ENCODE data around the gene CHIC2. TPM values are rescaled to one million over a fixed set of nuclear protein-coding genes. Genes with fewer than 3 reads are reported as not detected.

The CHIC2 gene
- total RNA-seq, 1 experiment from 2014 or later: 52.3 TPM

GRCh38 chr4:54099287-54099747, 34.9 kb upstream of the CHIC2 start:
- H3K9me2 ChIP-seq (replicated peaks; ENCODE audit: low read length): no peaks in the 10 kb centered on the region
- peak overlapping the region; percentile 76 for H2AFZ ChIP-seq (ENCODE audit: low read length)
- POLR2A ChIA-PET (ENCODE audit: unreplicated experiment): no interaction called here
- no peaks in the 10 kb centered on the region for H3K79me2 ChIP-seq (ENCODE audit: low read length)
- TF ChIP-seq, protein P1, sequence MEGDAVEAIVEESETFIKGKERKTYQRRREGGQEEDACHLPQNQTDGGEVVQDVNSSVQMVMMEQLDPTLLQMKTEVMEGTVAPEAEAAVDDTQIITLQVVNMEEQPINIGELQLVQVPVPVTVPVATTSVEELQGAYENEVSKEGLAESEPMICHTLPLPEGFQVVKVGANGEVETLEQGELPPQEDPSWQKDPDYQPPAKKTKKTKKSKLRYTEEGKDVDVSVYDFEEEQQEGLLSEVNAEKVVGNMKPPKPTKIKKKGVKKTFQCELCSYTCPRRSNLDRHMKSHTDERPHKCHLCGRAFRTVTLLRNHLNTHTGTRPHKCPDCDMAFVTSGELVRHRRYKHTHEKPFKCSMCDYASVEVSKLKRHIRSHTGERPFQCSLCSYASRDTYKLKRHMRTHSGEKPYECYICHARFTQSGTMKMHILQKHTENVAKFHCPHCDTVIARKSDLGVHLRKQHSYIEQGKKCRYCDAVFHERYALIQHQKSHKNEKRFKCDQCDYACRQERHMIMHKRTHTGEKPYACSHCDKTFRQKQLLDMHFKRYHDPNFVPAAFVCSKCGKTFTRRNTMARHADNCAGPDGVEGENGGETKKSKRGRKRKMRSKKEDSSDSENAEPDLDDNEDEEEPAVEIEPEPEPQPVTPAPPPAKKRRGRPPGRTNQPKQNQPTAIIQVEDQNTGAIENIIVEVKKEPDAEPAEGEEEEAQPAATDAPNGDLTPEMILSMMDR (conservative IDR thresholded peaks at IDR 0.05; ENCODE audit: low read depth, low read length): no peak
- DNase-seq (no peak), ATAC-seq (no peak)
- H3K27ac ChIP-seq (ENCODE audit: low read length): no peak overlapping the region
- peak overlapping the region; percentile 71; the same call in 1 of the 2 replicates for H3K4me3 ChIP-seq (ENCODE audit: low read length)
- H3F3A ChIP-seq (ENCODE audit: low read length, unreplicated experiment): no peaks in the 10 kb centered on the region
- peak overlapping the region; percentile 90 for H3K4me2 ChIP-seq (ENCODE audit: low read length)
- no peaks in the 10 kb centered on the region for H3K36me3 ChIP-seq (ENCODE audit: low read depth, low read length)
- CTCF ChIA-PET: no interaction called here
- H3K4me1 ChIP-seq (ENCODE audit: insufficient read depth, low read length): peaks cover 12% of the 10 kb centered on the region; the same call in 1 of the 2 replicates
- intact Hi-C loops (cut with micrococcal nuclease): no loop called here
- H3K27me3 ChIP-seq (ENCODE audit: low read length): peaks cover 52% of the 10 kb centered on the region
- no peak overlapping the region for H3K9ac ChIP-seq (ENCODE audit: low read length)
- no peaks in the 10 kb centered on the region for H4K20me1 ChIP-seq (ENCODE audit: low read length)
- no TSS peak for BruUV-seq (replicated peaks)
- H3K9me3 ChIP-seq (ENCODE audit: low read length): no peaks in the 10 kb centered on the region

DNA sequence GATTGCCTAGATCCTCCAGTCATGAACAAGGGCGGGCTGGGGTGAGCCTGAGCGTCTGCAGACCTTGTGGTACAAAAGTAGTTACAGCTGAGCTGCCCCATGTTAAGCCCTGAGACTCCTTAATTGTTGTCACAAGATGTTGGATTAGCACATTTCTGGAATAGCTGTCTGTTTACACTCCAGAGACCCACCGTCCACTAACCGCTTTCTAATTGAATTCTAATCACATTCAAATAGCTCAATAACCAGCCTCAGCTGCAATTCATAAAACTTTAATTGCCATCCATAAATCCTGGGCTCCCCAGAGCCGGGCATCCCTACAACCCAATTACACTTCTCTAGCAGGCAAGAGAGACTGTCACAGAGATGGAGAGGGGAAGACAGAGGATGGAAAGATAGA, 34.0 kb upstream of the CHIC2 start:
- H3K4me3 ChIP-seq (ENCODE audit: low read length): no peak overlapping the region
- no peak overlapping the region for H3K27ac ChIP-seq (ENCODE audit: low read length)
- H3K9ac ChIP-seq (ENCODE audit: low read length): no peak overlapping the region
- POLR2A ChIA-PET (ENCODE audit: unreplicated experiment): no interaction called here
- DNase-seq (no peak), ATAC-seq (no peak)
- H3F3A ChIP-seq (ENCODE audit: low read length, unreplicated experiment): no peaks in the 10 kb centered on the region
- H3K9me3 ChIP-seq (ENCODE audit: low read length): no peaks in the 10 kb centered on the region
- no peak overlapping the region for H2AFZ ChIP-seq (ENCODE audit: low read length)
- H4K20me1 ChIP-seq (ENCODE audit: low read length): no peaks in the 10 kb centered on the region
- CTCF ChIA-PET: no interaction called here
- intact Hi-C loops (cut with micrococcal nuclease): no loop called here
- H3K79me2 ChIP-seq (ENCODE audit: low read length): no peaks in the 10 kb centered on the region
- no peaks in the 10 kb centered on the region for H3K36me3 ChIP-seq (ENCODE audit: low read depth, low read length)
- no TSS peak for BruUV-seq (replicated peaks)
- H3K4me1 ChIP-seq (ENCODE audit: insufficient read depth, low read length): peaks cover 12% of the 10 kb centered on the region; the same call in 1 of the 2 replicates
- H3K9me2 ChIP-seq (replicated peaks; ENCODE audit: low read length): no peaks in the 10 kb centered on the region
- TF ChIP-seq, protein P1 (conservative IDR thresholded peaks at IDR 0.05; ENCODE audit: low read depth, low read length): no peak
- TF ChIP-seq EZH2phosphoT487 (IDR thresholded peaks at IDR 0.05; ENCODE audit: borderline replicate concordance, low read length) (no peak), EZH2 (IDR thresholded peaks at IDR 0.05; ENCODE audit: low read length, unreplicated experiment) (no peak)
- no peak overlapping the region for H3K4me2 ChIP-seq (ENCODE audit: low read length)
- peaks cover 52% of the 10 kb centered on the region for H3K27me3 ChIP-seq (ENCODE audit: low read length)

DNA sequence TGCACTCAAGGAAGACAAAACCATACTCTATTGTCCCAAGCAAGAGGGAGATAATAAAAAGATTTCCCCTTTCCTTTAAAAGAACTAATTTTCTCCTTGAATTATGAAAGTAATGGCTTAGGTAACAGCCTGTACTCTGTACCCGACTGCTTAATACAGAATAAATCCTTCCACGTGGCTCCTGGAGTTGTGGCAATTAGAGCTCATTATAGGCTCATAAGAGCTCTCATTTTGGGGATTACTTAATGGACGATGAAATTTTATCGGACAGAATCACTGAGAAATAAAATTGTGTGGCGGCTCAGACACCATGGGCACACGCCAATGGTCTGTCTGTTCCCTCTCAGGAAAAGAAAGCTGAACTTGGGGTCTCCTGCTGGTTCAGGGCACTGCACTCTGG, 32.7 kb upstream of the CHIC2 start:
- DNase-seq: no peak
- ChIA-PET POLR2A (ENCODE audit: unreplicated experiment) (interaction anchor here (0.5 kb wide), 1 partner anchor 59 kb away, joined by 10 read pairs; no protein-coding TSS in a partner anchor), CTCF (no interaction called here)
- intact Hi-C loops (cut with micrococcal nuclease): no loop called here
- H3F3A ChIP-seq (ENCODE audit: low read length, unreplicated experiment): no peaks in the 10 kb centered on the region
- H4K20me1 ChIP-seq (ENCODE audit: low read length): no peaks in the 10 kb centered on the region
- no peaks in the 10 kb centered on the region for H3K36me3 ChIP-seq (ENCODE audit: low read depth, low read length)
- no TSS peak for BruUV-seq (replicated peaks)
- peaks cover 18% of the 10 kb centered on the region; the same call in 1 of the 2 replicates for H3K4me1 ChIP-seq (ENCODE audit: insufficient read depth, low read length)
- peaks cover 52% of the 10 kb centered on the region for H3K27me3 ChIP-seq (ENCODE audit: low read length)
- no peaks in the 10 kb centered on the region for H3K79me2 ChIP-seq (ENCODE audit: low read length)
- no peaks in the 10 kb centered on the region for H3K9me3 ChIP-seq (ENCODE audit: low read length)
- no peak overlapping the region for H3K9ac ChIP-seq (ENCODE audit: low read length)
- no peaks in the 10 kb centered on the region for H3K9me2 ChIP-seq (replicated peaks; ENCODE audit: low read length)
- ATAC-seq: no peak
- H2AFZ ChIP-seq (ENCODE audit: low read length): no peak overlapping the region
- H3K27ac ChIP-seq (ENCODE audit: low read length): no peak overlapping the region
- no peak overlapping the region for H3K4me2 ChIP-seq (ENCODE audit: low read length)
- no peak overlapping the region for H3K4me3 ChIP-seq (ENCODE audit: low read length)
- TF ChIP-seq EZH2 (IDR thresholded peaks at IDR 0.05; ENCODE audit: low read length, unreplicated experiment): no peak
- no peak for TF ChIP-seq EZH2phosphoT487 (IDR thresholded peaks at IDR 0.05; ENCODE audit: borderline replicate concordance, low read length)
- TF ChIP-seq, protein P1 (conservative IDR thresholded peaks at IDR 0.05; ENCODE audit: low read depth, low read length): no peak

Measured in PC-3 (cell line).